HG03469 (cell line): Measurements from ENCODE around the gene COCH.
"Not testable (repeated sequence)": the region's sequence is repeated elsewhere in the genome, so short reads cannot be mapped to it uniquely, and the experiment has no call there.

ENCODE experiments used
- ATAC-seq: cut with Tn5 transposase; IDR thresholded peaks from one replicate; pipeline ENCODE4 v1.9.1; 2021; ENCODE audit warnings: mild to moderate bottlenecking, moderate library complexity, moderate number of reproducible peaks; ENCODE audit not compliant: unreplicated experiment

Gene COCH

DNA sequence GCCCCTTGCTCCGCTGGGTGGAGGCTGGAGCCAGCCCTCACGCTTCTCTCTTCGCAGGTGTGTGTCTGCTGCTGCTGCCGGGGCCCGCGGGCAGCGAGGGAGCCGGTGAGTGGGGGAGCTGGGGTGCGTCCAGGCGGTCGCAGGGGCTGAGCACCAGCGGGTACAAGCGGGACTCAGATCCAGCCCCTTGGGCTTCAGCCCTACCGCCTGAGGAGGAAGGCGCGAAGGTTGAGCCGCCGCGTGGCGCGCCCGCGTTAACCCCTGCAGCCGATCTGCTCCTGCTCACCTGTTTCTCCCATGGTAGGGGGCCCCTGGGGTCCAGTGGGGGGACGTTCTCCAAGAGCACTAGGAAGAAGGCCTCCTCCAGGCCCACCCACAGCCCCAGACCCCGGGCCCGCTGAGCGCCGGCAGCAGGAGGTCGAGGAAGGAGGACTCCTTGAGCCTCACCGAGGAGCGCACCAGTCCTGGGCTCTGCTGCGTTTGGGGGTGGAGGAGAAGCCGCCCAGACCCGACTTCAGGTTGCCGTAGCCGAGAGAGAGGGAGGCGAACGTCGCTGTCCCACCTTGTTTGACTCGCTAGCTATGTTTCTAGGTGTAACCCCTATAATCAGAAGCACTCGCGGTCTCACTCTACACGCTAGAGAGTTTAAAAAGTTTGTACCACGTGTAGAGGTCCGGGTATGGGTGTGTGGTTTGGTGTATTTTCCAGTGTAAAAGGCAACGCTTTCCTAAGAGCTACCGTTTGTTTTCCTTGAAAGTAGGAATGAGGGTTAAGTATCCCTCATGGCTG is 834 bp downstream of the COCH start:
- peak; percentile 13 for ATAC-seq

DNA sequence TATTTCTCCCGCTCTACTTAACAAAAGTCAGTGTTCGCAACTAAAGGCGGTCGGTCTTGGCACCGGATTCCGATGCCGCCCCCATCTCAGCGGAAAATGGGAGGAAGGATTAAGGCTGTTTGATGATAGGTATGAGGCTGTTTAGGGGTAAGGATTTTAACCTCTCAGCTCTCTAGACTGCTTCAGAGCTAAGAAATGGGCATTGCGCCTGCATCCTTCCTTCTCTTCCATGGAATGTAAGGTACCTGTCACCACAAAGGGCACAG is 1.4 kb downstream of the COCH start:
- no peak for ATAC-seq

- ATAC-seq, result no peak
Measured at GRCh38 chr14:30876692-30877091, 2.3 kb downstream of the COCH start.

DNA sequence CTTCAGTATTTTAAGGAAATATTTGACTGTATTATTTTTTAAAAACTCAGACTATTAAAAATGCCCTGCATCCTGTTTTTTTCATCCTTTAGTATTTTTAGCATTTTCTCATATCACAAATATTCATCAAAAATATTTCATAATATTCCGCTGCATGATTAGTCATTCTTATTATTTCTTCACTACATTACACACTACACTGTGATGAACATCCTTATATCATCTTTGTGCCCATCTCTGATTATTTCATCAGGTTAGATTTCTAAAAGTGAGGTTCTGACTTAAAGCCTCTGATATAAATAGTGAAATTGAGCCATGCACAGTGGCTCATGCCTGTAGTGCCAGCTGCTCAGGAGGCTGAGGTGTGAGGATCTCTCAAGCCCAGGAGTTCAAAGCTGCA is 8.1 kb downstream of the COCH start:
- ATAC-seq, result no peak

- ATAC-seq, result no peak
Measured at GRCh38 chr14:30883508-30884294, 9.3 kb downstream of the COCH start.

DNA sequence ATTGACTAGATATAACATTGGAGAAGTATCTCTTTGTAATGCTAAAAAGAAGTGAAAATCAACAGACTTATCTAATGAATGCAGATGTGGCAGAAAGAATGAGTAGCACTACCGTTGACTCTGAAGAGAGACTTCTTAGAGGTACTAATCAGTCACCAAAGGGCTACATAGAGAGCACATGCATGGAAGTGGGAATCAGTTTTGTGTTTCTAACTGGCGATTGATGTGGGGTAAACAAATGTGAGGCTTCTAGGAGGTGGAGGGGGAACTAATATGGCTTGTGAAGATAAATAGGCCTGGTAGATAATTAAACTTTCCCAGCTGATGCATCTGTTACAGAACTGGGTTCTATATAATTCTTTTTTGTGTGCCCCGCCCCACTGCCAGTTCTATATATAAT is 10.5 kb downstream of the COCH start:
- ATAC-seq, result no peak

DNA sequence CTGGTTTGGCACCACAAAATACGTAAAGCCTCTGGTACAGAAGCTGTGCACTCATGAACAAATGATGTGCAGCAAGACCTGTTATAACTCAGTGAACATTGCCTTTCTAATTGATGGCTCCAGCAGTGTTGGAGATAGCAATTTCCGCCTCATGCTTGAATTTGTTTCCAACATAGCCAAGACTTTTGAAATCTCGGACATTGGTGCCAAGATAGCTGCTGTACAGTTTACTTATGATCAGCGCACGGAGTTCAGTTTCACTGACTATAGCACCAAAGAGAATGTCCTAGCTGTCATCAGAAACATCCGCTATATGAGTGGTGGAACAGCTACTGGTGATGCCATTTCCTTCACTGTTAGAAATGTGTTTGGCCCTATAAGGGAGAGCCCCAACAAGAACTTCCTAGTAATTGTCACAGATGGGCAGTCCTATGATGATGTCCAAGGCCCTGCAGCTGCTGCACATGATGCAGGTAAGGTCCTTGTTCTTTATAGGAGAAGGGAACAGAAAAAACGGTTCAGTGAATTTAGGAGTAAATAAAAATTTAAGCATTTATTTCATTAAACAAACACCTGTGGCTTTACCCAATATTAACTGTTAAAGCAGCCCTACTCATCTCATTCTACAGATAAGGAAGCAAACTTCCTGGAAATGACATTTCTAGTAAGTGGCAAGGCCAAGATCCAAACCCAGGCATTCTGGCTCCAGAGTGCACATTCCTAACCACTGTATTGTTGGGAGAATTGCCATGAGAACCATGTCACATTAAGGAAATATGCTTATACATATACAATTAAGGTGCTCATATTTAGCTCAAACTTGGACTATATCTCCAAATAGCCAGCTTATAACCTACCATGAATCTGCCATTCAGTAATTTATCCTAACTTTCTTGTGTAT is 11.7 kb downstream of the COCH start:
- no peak for ATAC-seq

DNA sequence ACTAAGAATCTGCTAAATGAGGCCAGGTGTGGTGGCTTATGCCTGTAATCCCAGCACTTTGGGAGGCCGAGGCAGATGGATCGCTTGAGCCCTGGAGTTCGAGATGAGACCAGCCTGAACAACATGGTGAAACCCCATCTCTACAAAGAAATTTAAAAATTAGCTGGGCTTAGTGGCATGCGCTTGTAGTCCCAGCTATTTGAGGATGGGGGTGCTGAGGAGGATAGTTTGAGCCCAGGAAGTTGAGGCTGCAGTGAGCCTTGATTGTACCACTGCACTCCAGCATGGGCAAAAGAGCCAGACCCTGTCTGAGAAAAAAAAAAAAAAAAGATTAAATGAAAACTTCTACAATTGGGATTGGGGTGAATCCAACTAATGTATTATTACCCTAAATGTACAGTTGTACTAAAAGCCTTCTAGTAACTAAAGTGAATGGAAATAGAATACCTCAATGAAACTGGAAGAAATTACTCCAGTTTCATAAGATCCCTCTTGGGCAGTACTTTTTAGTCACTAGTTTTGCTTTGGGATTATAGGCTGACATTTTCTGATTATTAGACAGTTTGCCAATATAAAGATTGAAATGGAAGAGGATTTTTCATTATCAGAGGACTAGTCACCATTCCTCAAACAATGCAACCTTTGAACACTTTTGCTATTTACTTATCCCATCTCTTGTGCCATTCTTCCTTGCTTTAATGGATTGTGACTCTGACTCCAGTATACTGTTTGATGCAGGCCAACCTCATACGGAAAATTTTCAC is 14.3 kb downstream of the COCH start:
- no peak for ATAC-seq

DNA sequence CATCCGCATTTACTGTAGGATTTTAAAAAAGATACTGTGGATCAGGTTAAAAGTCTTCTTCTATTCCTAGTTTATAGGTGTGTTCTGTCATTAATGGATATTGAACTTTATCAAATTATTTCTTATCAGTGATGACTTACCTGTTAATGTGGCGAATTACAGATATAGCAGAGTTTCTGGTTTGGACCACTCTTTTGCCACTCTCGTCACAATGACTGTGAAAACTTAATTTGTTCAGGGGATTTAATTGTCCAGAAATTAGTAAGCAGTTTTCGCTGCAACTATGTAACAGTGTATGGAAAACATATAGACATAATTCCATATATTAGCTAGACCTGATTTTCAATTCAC is 14.9 kb downstream of the COCH start:
- no peak for ATAC-seq

GRCh38 chr14:30893819-30894218 is 19.5 kb downstream of the COCH start:
- no peak for ATAC-seq

- no peak for ATAC-seq
Measured at GRCh38 chr14:30894923-30895515, 20.7 kb downstream of the COCH start.

- no peak for ATAC-seq
Measured at GRCh38 chr14:30896435-30896834, 22.1 kb downstream of the COCH start.

DNA sequence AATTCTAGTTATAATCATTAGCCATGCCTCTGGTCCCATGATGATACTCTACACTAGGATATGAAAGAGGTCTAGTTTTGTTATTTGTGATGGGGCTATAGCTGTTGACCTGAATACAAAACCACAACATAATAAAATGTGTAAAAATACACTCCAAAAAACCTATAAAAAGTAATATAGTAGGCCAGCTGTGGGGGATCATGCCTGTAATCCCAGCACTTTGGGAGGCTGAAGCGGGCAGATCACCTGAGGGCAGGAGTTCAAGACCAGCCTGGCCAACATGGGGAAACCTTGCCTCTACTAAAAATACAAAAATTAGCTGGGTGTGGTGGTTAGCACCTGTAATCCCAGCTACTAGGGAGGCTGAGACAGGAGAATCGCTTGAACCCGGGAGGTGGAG is 22.8 kb downstream of the COCH start:
- ATAC-seq, result not testable (repeated sequence)

- no peak for ATAC-seq
Measured at GRCh38 chr14:30903285-30904124, 29.1 kb downstream of the COCH start.

DNA sequence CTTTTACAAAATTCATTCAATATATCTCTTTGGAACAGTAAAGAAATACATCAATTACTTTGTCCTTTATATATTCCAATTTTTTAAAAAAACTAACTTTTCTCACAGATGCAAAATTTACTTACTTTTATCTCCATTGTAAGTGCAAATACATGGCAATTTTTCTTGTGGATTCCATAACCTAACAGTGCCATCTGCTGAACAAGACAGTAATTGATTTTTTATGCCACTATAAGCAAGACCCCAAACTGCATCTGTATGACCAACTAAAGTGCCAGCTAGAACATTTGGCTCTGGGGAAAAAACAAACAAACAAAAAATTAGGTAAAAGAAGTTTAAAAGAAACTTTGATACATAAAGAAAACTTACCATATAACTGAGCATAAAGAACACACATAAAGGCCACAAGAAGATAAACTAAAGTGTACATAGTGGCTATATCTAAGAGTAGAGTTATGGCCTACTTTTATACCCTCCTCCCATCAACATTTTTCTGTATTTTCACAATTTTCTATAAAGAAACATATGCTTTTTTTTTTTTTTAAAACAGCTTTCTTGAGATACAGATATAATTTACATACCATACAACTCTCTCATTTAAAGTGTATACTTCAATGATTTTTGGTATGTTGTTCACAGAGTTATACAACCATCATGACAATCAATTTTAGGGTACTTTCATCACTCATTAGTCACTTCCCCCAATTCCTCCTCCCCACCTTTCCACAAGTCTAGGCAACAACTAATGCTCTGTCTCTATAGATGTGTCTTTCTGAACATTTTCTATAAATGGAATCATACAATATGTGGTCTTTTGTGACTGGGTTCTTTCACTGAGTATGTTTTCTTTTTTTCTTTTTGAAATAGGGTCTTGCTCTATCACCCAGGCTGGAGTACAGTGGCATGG is 32.6 kb downstream of the COCH start:
- no peak for ATAC-seq

DNA sequence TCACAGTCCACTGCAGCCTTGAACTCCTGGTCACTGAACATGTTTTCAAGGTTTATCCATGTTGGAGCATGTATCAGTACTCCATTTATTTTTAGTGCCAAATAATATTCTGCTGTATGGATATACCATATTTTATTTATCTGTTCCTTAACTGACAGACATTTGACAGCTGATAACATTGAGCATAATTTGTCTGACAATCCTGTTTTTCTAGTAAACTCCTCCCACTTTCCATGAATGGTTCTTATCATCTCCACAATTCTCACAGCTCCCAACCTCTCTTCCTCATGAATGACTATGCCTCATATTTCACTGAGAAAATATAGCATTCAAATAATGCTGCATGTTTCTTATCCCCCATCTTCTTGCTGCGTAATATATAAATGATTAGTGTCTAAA is 33.3 kb downstream of the COCH start:
- no peak for ATAC-seq

DNA sequence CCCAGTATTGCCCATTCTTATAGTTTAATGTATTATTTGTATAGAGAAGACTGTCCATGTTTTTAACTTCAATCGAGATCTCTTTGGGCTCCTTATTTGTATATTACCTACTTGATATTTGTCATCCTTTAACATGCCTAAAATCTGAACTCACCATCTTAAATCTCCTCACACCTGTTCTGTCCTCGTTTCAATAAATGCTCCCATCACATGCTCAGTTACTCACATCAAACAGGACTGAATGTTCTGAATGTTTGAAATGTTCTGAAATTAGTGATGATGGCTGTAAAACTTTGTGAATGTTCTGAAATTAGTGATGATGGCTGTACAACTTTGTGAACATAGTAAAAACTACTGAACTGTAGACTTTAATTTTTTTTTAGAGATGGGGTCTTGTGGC is 34.5 kb downstream of the COCH start:
- no peak for ATAC-seq

DNA sequence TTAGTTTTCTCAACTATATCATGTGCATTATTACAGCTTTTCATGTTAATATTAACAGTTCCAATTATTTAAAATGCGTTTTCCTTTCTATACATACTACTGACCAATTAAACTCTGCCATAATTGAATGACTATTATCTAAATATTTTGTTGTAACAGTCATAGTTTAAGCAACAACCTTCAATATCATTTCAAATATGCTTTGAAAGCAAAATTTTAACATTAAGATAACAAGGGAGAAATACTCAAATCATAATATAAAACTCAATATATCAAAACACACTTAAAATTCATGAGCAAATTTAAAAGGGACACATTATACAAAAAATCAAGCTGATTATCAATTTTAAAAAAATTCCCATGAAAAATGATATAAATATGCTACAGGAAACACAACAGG is 40.5 kb downstream of the COCH start:
- ATAC-seq, result no peak

DNA sequence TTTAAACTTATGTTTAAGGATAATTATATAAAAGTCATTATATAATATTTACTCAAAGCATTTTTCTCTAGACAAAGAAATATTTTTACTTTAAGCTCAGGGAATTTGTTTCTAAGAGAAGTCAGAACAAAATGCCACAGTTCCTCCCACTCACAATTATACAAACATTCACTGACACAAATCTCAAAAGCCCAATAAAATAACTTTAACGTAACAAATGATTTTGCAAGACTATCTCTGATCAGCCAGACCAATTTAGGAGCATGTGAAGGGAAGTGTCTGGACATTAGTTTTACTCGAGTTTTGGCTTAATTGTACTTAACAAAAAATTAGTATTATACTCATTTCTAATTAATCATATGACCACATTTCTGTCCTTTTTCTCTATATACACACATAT is 41.2 kb downstream of the COCH start:
- ATAC-seq, result no peak
